Adipocyte (in vitro differentiated cells): ENCODE measurements around the gene APOBEC3A.
A peak's percentile ranks its signal among the peaks of the same experiment; 100 is the strongest.

Experiments used
- DNase-seq: peaks from one replicate; pipeline ENCODE4 v3.0.0-alpha.2; 2015; ENCODE audit warnings: low read depth
- H3K27me3 ChIP-seq: replicated peaks from 2 replicates; pipeline ENCODE4 v1.7.0; 2013; ENCODE audit warnings: mild to moderate bottlenecking, low read length, moderate library complexity; ENCODE audit not compliant: control insufficient read depth, insufficient read depth
- H3K36me3 ChIP-seq: 2 replicates; pipeline ENCODE4 v1.7.0; 2013; ENCODE audit warnings: low read length, mild to moderate bottlenecking, moderate library complexity; ENCODE audit not compliant: control insufficient read depth, insufficient read depth, severe bottlenecking
- H3K4me1 ChIP-seq: 2 replicates; pipeline ENCODE4 v1.7.0; 2013; ENCODE audit warnings: mild to moderate bottlenecking, low read length, moderate library complexity; ENCODE audit not compliant: control insufficient read depth, insufficient read depth
- H3K4me3 ChIP-seq: 2 replicates; pipeline ENCODE4 v1.7.0; 2013; ENCODE audit warnings: mild to moderate bottlenecking, low read length, moderate library complexity
- H3K9ac ChIP-seq: 2 replicates; pipeline ENCODE4 v1.7.0; 2013; ENCODE audit warnings: mild to moderate bottlenecking, low read length, moderate library complexity
- H3K9me3 ChIP-seq: 2 replicates; pipeline ENCODE4 v1.7.0; 2013; ENCODE audit warnings: mild to moderate bottlenecking, low read length, moderate library complexity; ENCODE audit not compliant: control insufficient read depth

APOBEC3A gene

DNA sequence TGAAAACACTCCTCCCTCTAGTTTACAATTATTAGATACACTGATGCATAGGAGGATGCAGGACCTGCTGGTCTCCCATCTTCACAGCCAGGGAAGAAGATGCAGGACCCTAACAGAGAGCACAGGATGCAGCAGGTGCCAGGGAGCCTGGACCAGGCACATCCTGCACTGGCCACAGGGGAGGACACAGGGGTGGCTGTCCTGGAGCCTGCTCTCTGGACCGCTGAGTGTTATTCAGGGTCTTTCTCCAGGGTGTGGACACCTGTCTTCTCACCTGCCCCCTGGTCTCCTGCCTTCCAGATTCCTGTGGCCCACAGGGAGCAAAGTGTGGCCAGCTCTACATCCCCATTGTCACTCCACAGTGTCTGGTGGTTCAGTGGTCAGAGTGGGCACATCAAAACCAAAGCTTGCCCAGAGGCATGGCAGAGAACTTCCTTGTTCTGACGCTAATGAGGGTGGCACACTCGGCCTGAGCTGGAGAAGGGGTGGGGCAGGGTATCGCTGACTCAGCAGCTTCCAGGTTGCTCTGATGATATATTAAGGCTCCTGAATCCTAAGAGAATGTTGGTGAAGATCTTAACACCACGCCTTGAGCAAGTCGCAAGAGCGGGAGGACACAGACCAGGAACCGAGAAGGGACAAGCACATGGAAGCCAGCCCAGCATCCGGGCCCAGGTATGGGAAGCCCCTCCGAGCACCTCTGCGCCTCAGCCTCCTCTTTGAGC lies at the start of gene APOBEC3A:
Gene APOBEC3A, plus strand, starts transcription at position 564 of the 725 bp plus-strand sequence. Its CDS starts 83 bp downstream, at position 647.
- Histone ChIP-seq H3K9me3 (no peaks in the 10 kb centered on the region), H3K9ac (no peak within 1 kb of the TSS), H3K4me3 (no peak within 1 kb of the TSS), H3K27me3 (peaks cover 59% of the 10 kb centered on the region), H3K4me1 (peaks cover 3% of the 10 kb centered on the region), H3K36me3 (no peaks in the 10 kb centered on the region)
- no peak for DNase-seq

DNA sequence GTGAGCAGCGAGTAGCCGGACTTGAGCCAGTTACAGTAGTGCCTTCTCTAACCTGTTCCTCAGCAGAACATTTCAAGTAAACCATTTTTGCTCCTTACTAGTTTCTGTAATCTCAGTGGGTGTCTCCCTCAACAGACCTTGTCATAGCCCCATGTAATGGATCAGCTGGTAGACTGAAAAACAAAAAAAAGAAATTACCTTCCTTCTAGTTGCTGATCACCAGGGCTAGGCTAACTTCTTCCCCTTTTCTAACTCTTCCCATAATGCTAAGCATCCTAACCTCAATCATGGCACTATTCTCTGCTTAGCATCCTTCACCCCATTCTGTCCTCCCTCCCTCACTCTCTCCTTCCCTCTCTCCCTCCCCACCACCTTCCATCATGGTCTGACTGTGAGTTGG lies 49.6 kb upstream of the APOBEC3A start:
- H3K9me3 ChIP-seq: peaks cover 8% of the 10 kb centered on the region
- H3K4me1 ChIP-seq: no peaks in the 10 kb centered on the region
- DNase-seq: no peak
- no peaks in the 10 kb centered on the region for H3K36me3 ChIP-seq
- H3K4me3 ChIP-seq: no peak overlapping the region
- H3K27me3 ChIP-seq: peaks cover 26% of the 10 kb centered on the region
- H3K9ac ChIP-seq: no peak overlapping the region

DNA sequence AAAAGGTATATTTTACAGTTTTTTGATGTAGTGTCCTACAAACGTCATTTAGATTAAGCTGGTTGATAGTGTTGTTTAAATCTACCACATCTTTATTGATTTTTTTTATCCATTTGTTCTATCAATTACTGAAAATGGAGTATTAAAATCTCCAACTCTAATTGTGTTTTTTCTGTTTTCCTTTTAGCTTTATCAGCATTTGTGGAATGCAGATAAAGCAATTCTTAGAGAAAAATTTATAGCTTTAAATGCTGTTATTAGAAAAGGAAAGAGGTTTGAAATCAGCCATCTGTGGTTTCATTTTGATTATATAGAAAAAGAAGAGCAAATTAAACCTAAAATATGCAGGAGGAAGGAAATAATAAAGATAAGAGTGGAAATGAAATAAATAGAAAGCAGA lies 46.0 kb upstream of the APOBEC3A start:
- Histone ChIP-seq H3K9ac (no peak overlapping the region), H3K36me3 (no peaks in the 10 kb centered on the region), H3K4me1 (no peaks in the 10 kb centered on the region), H3K4me3 (no peak overlapping the region), H3K27me3 (peaks cover 26% of the 10 kb centered on the region), H3K9me3 (no peaks in the 10 kb centered on the region)
- DNase-seq: no peak

DNA sequence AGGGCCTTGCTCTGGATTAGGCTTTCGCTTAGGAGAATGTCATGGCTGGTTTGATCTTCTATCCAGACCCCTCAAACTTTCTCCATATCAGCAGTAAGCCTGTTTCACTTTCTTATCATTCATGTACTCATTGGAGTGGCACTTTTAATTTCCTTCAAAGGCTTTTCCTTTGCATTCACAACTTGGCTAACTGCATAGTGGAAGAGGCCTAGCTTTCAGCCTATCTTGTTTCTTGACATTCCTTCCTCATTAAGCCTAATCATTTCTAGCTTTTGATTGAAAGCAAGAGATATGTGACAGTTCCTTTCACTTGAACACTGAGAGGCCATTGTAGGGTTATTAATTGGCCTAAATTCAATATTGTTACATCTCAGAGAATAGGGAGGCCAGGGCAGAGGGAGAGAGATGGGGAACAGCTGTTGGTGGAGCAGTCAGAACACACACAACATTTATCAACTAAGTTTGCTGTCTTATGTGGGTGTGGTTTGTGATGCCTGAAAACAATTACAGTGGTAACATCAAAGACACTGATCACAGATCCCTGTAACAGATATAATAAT lies 37.7 kb upstream of the APOBEC3A start:
- DNase-seq: no peak

DNA sequence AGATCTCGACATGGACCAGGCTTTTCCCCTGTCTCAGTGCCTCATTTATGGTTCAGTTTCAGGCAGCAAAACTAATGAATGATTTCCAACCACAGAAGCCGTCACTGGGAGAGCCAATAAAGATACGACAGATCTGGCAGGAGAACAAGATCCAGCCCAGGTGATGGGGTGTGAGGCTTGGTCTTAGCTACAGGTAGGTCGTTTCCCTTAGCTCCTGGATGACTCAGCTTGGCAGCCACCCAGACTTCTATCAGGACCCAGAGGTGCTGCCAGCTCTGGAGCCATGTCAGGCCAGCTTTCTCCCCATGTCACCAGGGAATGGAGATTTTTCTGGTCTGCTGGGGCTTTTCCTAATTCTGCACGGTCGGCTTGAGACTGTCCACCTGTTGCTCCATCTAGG lies 36.3 kb upstream of the APOBEC3A start:
- H3K4me1 ChIP-seq: peaks cover 15% of the 10 kb centered on the region
- H3K27me3 ChIP-seq: peaks cover 18% of the 10 kb centered on the region

More for the DNA sequence above, 37.7 kb upstream of the APOBEC3A start:
- peaks cover 10% of the 10 kb centered on the region for H3K4me1 ChIP-seq
- H3K9me3 ChIP-seq: no peaks in the 10 kb centered on the region
- H3K36me3 ChIP-seq: no peaks in the 10 kb centered on the region
- peaks cover 18% of the 10 kb centered on the region for H3K27me3 ChIP-seq
- no peak overlapping the region for H3K9ac ChIP-seq
- H3K4me3 ChIP-seq: no peak overlapping the region

DNA sequence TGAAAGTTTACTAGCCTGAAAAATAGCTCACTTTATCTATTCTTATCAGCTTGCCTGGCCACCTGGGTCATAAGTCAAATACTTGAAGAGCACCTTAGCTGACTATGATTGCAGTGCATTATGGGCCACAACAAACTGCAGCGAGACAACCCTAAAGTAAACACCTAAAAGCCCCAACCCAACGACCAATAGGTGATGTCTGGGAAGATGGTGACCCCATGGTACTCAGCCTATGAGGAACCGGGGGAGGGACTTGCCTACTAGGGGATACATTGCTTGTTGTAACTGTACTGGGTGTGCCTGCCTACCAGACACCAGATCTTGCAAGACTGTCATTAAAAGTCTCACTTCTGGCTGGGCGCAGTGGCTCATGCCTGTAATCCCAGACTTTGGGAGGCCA lies 35.6 kb upstream of the APOBEC3A start:
- Histone ChIP-seq H3K9me3 (no peaks in the 10 kb centered on the region), H3K4me1 (peaks cover 15% of the 10 kb centered on the region), H3K4me3 (no peak overlapping the region), H3K9ac (no peak overlapping the region), H3K27me3 (peaks cover 18% of the 10 kb centered on the region), H3K36me3 (no peaks in the 10 kb centered on the region)
- DNase-seq: no peak

More for the DNA sequence above, 36.3 kb upstream of the APOBEC3A start:
- Histone ChIP-seq H3K9ac (no peak overlapping the region), H3K9me3 (no peaks in the 10 kb centered on the region), H3K36me3 (no peaks in the 10 kb centered on the region), H3K4me3 (no peak overlapping the region)
- no peak for DNase-seq

DNA sequence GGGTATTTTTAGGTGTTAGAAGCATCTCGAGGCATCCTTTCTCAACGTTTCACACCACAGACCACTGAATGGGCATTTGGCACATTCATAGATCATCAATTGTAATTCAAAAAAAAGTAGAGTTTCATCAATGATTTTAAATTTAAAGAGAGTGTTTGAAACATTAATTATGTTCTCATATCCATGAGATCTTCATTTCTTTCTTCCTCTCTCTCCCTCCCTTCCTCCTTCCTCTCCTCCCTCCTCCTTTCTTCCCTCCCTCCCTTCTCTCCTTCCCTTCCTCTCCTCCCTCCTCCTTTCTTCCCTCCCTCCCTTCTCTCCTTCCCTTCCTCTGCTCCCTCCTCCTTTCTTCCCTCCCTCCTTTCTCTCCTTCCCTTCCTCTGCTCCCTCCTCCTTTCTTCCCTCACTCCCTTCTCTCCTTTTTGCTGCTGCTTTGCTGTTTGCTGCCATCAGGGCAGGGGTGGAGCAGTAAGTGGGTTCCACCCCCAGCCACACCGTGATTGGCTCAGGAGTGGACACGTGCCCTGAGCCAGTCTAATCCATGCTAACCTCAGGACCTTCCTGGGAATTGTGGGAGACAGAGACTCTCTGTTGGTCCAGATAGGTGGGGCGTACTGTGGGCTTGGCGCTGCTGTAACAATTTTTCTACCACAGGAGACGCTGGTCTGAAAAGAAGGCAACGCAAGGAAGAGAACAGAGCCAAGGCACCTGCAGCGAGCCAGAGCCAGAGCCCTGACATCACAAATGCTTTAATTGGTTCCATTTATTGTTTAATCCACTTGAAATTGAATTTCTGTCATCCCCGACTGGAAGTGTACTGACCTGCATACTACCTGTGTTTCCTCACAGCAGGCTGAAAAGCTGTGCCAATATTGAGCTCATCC lies 33.7 kb upstream of the APOBEC3A start:
- Histone ChIP-seq H3K27me3 (peaks cover 6% of the 10 kb centered on the region), H3K4me3 (peak overlapping the region; percentile 69), H3K4me1 (peaks cover 21% of the 10 kb centered on the region), H3K9ac (peak overlapping the region; percentile 50), H3K36me3 (no peaks in the 10 kb centered on the region), H3K9me3 (no peaks in the 10 kb centered on the region)
- DNase-seq: peak; percentile 77

DNA sequence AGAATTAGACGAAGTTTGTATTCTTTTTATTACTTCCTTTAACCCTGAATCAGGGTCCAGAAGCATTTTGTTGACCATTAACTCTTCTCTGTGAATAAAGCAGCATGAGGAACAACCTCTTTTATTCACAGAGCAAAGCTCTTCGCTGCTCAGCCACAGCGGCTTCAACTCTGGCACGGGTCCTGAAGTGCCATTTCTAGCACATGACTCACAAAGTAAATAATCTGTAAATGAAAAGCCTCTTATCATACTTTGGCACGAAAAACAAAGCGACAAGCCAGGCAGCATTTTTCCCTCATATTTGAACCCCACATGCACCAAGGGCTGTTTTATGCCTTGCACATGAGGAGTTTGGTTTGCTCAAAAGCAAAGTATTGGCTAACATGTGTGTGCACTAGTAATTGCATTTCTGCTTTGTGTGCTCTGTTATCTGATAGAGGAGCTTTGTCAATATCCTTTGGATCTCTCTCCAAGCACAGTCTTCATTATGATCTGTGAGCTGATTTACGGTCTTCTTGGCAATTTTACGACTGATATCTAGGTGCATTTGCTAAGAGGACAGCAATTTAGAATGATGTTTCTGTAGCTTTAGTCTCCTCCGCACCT lies 33.0 kb upstream of the APOBEC3A start:
- Histone ChIP-seq H3K4me3 (peak overlapping the region; percentile 69), H3K27me3 (peaks cover 6% of the 10 kb centered on the region), H3K9me3 (no peaks in the 10 kb centered on the region), H3K9ac (peak overlapping the region; percentile 50), H3K4me1 (peaks cover 21% of the 10 kb centered on the region), H3K36me3 (no peaks in the 10 kb centered on the region)
- DNase-seq: peak; percentile 95

DNA sequence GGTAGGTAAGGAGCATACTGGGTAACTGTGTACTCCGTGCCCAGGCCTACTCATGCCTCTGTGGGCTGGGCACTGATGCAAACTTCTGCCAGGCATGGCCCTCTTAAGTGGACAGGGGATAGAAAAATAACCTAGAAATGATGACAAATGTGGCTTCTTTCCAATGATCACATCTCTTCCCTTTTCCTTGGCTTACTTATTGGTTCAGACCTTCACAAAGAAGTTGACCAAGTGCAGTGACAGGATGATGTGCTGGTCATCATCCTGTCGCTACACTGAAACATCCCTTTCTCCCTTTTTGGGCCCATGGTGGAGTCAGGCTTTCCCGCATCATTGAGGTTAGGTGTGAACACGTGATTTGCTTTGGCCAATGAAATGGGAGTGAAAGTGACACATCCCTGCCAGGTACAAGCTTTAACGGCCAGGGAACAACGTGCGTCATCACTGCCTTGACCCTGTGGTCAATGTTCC lies 31.8 kb upstream of the APOBEC3A start:
- Histone ChIP-seq H3K4me1 (peaks cover 21% of the 10 kb centered on the region), H3K4me3 (no peak overlapping the region), H3K36me3 (no peaks in the 10 kb centered on the region), H3K9ac (no peak overlapping the region), H3K27me3 (peaks cover 8% of the 10 kb centered on the region), H3K9me3 (no peaks in the 10 kb centered on the region)
- DNase-seq: no peak

DNA sequence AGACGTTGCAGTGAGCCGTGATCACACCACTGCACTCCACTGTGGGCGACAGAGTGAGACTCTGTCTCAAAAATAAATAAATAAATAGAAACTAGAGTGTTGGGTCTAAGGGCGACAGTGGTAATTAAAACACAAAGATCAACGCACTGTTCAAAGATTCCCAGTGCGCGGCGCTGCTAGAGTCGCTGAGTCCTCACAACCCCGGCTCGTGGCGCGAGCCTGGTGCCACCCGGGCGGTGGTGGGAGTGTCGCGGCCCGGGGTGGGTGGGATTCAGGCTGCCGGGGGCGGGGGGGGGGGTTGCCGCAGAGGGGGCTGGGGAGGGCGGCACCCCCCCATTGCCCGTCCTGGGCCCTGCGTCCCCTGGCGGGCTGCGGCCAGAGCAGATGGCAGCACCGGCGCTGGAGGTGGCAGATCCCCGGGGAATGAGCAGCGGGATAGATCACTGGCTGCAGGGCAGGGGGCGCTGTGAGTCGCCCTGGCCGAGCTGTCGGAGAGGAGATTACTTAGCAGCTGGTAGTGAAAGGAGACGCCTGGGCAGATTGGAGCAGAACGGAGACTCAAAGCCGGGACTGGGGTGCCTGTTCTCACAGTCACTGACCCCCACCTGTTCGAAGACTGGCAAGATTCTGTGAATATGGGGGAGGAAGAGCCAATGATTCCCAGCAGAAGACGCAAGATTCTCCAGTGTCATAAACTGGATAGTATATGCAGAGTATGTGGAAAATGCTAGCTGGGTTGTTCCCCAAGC lies 30.2 kb upstream of the APOBEC3A start:
- Histone ChIP-seq H3K36me3 (no peaks in the 10 kb centered on the region), H3K4me3 (peak overlapping the region; percentile 63), H3K9me3 (no peaks in the 10 kb centered on the region), H3K4me1 (peaks cover 21% of the 10 kb centered on the region), H3K27me3 (peaks cover 6% of the 10 kb centered on the region), H3K9ac (peak overlapping the region; percentile 20)
- DNase-seq: peak; percentile 73
